Stimulated activated CD4-positive, alpha-beta T cell treated with anti-CD3 and anti-CD28 coated beads, Interleukin-4, amount 100 ng/mL, for 1 hour (primary cell): ENCODE measurements around the gene ROCK2.

ENCODE experiments used
- DNase-seq: peaks from one replicate; pipeline ENCODE4 v3.0.0-alpha.2; 2020

The ROCK2 gene

GRCh38 chr2:11366326-11366741 lies 21.9 kb upstream of the ROCK2 start:
- DNase-seq = no peak

GRCh38 chr2:11365096-11365879 lies 20.9 kb upstream of the ROCK2 start:
- DNase-seq = no peak

- no peak for DNase-seq
Observed at GRCh38 chr2:11364565-11364887, 20.1 kb upstream of the ROCK2 start.

GRCh38 chr2:11363868-11364564 lies 19.6 kb upstream of the ROCK2 start:
- DNase-seq = no peak

- DNase-seq = no peak
Observed at GRCh38 chr2:11359865-11360264, 15.4 kb upstream of the ROCK2 start.

GRCh38 chr2:11357428-11357972 lies 13.1 kb upstream of the ROCK2 start:
- no peak for DNase-seq

- no peak for DNase-seq
Observed at GRCh38 chr2:11356764-11357163, 12.3 kb upstream of the ROCK2 start.

GRCh38 chr2:11355194-11356053 lies 11.0 kb upstream of the ROCK2 start:
- no peak for DNase-seq

- DNase-seq = no peak
Observed at GRCh38 chr2:11354363-11355154, 10.1 kb upstream of the ROCK2 start.

- DNase-seq = no peak
Observed at GRCh38 chr2:11352781-11353537, 8.5 kb upstream of the ROCK2 start.

- no peak for DNase-seq
Observed at GRCh38 chr2:11348209-11348749, 3.8 kb upstream of the ROCK2 start.

GRCh38 chr2:11347403-11347959 lies 3.0 kb upstream of the ROCK2 start:
- no peak for DNase-seq

GRCh38 chr2:11346023-11346482 lies 1.6 kb upstream of the ROCK2 start:
- DNase-seq = no peak

- no peak for DNase-seq
Observed at GRCh38 chr2:11344956-11345677, 681 bp upstream of the ROCK2 start.

- peak; percentile 30 for DNase-seq
Observed at GRCh38 chr2:11343650-11344341, 640 bp downstream of the ROCK2 start.

- no peak for DNase-seq
Observed at GRCh38 chr2:11343368-11343649, 1.1 kb downstream of the ROCK2 start.

- no peak for DNase-seq
Observed at GRCh38 chr2:11342551-11343367, 1.7 kb downstream of the ROCK2 start.

- no peak for DNase-seq
Observed at GRCh38 chr2:11340717-11341116, 3.7 kb downstream of the ROCK2 start.

- DNase-seq = no peak
Observed at GRCh38 chr2:11339508-11340083, 4.8 kb downstream of the ROCK2 start.
